GM12874 (cell line): ENCODE data around the gene ZNF365.

Experiments used
- TF ChIP-seq, protein P1 (sequence below): IDR thresholded peaks from 2 replicates; pipeline ENCODE4 v1.5.1; 2011; ENCODE audit warnings: low read depth, mild to moderate bottlenecking, control low read depth, low read length, moderate library complexity; ENCODE audit not compliant: insufficient read depth

ZNF365 gene

DNA sequence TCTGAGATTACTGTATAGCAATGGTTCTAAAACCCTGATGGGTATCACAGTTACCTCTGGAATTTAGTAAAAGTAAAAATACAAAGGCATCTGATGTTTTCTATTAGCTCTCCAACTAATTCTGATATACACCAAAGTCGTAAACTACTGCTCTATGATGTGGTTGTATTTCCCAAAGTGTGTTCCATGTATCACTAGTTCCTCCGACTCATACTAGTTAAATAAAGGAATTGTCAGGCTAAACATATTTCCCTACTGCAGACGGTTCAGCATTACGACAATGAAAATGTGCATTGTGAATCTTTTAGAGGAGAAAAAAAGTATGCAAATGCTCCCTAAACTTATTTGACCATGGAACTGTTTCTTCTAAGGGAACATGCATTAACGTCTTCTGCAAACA lies 38.9 kb downstream of the ZNF365 start:
- TF ChIP-seq, protein P1, sequence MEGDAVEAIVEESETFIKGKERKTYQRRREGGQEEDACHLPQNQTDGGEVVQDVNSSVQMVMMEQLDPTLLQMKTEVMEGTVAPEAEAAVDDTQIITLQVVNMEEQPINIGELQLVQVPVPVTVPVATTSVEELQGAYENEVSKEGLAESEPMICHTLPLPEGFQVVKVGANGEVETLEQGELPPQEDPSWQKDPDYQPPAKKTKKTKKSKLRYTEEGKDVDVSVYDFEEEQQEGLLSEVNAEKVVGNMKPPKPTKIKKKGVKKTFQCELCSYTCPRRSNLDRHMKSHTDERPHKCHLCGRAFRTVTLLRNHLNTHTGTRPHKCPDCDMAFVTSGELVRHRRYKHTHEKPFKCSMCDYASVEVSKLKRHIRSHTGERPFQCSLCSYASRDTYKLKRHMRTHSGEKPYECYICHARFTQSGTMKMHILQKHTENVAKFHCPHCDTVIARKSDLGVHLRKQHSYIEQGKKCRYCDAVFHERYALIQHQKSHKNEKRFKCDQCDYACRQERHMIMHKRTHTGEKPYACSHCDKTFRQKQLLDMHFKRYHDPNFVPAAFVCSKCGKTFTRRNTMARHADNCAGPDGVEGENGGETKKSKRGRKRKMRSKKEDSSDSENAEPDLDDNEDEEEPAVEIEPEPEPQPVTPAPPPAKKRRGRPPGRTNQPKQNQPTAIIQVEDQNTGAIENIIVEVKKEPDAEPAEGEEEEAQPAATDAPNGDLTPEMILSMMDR: no peak

DNA sequence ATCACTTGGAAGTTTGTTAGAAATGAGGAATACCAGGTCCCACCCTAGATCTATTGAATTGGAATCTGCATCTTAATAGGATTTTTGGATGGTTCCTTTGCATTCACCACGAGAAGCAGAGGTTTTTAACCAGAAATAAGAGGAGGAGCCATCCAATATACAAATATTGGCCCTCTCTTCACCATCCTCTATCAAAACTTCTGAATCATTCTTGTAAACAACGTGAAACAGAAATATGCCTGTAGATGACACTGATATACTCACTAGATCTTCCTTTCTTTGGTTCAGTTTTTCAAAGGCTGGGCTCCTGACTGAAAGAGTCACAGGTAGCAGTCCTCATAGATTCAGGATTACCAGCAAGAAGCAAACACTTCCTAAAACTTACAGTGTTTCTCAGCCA lies 39.5 kb downstream of the ZNF365 start:
- TF ChIP-seq, protein P1: no peak

- TF ChIP-seq, protein P1: 0 out of 2 replicates have a peak, but pooled peaks have one; percentile 1
These were observed 40.2 kb downstream of the ZNF365 start for GRCh38 chr10:62414359-62414758.

DNA sequence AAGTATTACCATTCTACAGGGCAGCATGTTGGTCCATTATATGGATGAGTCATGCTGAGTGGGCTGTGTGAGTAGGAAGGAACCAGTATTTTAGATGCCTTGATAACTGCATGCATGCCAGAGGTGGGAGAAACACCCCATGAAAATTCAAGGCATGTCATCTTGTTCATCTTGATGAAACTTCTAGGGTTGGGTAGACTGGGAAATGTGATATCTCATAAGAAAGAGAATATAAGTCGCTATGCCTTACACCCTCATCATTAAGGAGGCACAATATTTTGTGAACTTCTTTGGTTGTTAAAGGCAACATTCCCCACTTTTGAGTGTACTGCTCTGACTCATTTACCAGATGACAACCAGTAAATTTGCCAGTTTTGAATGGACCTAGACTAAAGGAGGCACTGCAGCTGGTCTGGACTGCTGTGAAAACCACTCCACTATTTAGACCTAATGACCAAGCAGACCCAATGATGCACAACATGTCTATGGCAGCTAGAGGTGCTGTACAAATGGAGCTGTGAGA lies 48.0 kb downstream of the ZNF365 start:
- TF ChIP-seq, protein P1: no peak

DNA sequence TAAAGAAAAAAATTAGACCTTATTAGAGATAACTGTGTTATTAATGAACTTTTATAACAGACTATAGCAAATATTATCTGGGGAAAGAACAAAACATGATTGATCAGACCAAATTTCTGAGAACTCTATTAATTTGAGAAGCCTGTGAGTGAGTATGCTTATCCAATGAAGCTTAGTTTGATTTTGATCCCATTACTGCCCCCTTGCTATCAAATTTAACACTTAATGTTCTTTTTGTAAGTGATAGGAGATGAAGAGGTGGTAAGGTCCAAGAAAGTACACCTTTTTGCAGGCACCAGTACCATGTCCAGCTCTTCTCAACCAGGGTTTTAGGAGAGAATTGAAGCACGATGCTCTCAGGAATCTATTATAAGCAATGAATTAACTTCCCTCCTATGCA lies 49.9 kb downstream of the ZNF365 start:
- TF ChIP-seq, protein P1: no peak

DNA sequence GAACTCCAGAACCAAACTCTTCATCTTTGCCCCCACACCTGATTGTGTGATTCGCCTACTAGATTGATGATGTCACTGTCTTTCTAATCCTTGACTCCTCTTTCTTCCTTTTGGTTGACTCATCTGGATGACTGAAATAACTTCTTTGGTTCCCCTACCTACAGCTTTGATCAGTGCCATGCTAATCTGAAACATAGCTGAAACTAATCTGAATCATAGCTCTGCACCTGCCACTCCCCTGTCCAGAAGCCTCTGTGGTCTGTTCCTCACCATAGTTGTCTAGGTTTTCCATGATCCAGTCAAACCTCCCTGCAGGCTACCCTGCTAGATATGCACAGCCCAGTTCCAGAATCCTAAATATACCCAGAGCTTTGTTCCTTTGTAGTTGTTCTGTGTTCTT lies 51.9 kb downstream of the ZNF365 start:
- TF ChIP-seq, protein P1: no peak

DNA sequence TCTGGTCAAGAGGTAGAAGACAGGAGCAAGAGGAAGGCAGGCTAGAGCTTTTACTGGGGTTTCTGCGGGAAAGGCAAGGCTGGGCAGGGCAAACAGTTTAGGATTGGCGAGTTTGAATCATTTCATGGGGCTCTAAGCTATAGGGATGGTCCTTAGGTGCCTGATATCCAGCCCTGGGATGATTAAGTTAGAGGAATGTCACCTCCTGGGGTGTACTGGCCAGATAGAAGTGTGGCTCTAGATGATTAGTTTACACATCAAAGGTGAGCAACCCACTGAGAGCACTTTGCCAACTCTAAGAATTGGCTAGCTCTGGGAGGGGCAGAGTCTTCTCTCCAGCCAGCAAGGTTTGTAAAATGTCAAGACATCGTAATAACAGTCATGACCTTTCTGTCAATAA lies 52.4 kb downstream of the ZNF365 start:
- TF ChIP-seq, protein P1: no peak
